ENCODE data around the gene ZCCHC24. TPM values are rescaled to one million over a fixed set of nuclear protein-coding genes. Genes with fewer than 3 reads are reported as not detected.

The ZCCHC24 gene
- total and polyA plus RNA-seq, 2 of the 8 experiments (the other 6 are each of a cell fraction or from before 2014, with no cell fraction given), result 3.9 to 6.9 TPM

DNA sequence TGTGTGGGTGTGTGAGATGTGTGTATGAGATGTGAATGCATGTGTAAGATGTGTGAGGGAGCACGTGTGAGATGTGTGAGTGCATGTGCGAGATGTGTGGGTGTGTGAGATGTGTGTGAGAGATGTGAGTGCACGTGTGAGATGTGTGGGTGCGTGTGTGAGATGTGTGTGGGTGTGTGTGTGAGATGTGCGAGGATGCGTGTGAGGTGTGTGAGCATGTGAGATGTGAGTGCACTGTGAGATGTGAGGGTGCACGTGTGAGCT is 67.1 kb downstream of the ZCCHC24 start (continued):
- TF ChIP-seq RAD21 (IDR thresholded peaks at IDR 0.05 in 1 of 2, conservative IDR thresholded peaks at IDR 0.05 in 1 of 2; ENCODE audit: low read depth in 2 of 2, low read length in 2 of 2), result no peak
- TF ChIP-seq TEAD4 (IDR thresholded peaks at IDR 0.05; ENCODE audit: low read depth, low read length), result no peak
- no peak for TF ChIP-seq POLR2AphosphoS5 (IDR thresholded peaks at IDR 0.05; ENCODE audit: low read depth, low read length)
- no peak for TF ChIP-seq SRF (IDR thresholded peaks at IDR 0.05; ENCODE audit: low read depth, low read length)
- TF ChIP-seq FOSL1 (IDR thresholded peaks at IDR 0.05; ENCODE audit: insufficient read depth, low read depth, low read length), result no peak
